ENCODE data around the gene AATF.

AATF gene

DNA sequence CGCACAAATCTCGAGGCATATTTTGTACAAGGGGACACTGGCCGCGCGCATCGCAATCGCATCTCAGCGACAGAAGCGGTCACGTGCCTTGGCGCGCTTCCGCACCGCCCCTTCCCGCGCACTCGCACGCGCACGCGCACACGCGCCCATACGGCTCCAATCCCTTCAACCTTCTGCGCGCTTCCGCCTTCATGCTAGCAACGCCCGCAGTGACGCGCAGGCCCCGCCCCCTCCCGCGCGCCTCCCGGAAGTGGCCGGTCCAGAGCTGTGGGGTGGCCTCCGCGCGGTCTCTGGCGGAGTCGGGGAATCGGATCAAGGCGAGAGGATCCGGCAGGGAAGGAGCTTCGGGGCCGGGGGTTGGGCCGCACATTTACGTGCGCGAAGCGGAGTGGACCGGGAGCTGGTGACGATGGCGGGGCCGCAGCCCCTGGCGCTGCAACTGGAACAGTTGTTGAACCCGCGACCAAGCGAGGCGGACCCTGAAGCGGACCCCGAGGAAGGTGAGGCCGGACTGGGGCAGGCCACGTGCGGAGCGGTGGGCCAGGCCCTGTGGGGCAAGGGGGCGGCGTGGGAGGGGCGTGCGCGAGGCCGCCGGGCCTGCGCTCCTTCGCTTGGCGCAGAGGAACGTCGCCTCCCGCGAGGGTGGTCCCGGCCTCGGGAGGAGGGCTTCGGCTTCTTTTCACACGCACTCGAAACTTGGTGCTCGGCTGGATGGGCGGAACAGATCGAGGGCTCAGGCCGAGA, at the start of gene AATF:
Gene AATF, plus strand, starts transcription at position 238 of the 744 bp plus-strand sequence. Its CDS starts 172 bp downstream, at position 410.
- peak; percentile 68 for DNase-seq (ENCODE audit: low read depth)

GRCh38 chr17:36899250-36900159, 49.2 kb upstream of the AATF start:
- DNase-seq (ENCODE audit: low read depth), result no peak

DNA sequence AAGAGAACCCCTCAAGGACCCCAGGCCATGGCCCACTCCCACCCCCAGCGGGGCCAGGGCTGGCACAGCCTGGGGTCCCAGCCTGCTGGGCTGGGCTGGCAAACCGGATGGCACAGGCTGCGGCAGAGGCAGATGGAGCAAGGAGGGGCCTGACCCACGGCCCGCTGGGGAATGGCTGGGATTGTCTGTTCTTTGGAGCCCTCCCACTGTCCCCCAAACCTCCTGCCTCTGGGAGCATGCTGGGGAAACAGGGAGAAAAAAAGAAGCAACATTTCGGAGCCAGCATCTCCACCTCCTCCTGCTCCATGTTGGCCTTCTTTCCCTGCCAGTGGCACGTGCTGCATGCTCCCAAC, 48.6 kb upstream of the AATF start:
- no peak for DNase-seq (ENCODE audit: low read depth)

- DNase-seq (ENCODE audit: low read depth), result peak; percentile 58
Measured at GRCh38 chr17:36901506-36901905, 47.2 kb upstream of the AATF start.

GRCh38 chr17:36907407-36907806, 41.3 kb upstream of the AATF start:
- no peak for DNase-seq (ENCODE audit: low read depth)

DNA sequence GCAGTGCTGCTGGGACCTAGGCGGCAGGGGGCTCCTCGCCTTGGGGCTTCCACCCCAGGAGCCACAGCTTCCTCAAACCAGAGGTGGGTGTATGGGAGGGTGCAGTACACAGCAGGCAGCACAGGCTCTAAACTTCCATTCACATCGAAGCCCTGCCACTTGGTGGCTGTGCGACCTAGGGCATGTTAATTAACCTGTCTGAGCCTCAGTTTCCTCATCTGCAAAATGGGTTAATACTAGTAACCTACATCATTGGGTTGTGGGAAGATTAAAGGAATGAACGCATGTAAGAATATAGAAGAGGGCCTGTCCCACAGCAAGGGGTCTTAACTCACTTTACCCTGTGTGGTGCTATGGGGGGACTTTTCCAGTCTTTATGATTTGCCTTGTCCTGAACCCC, 38.2 kb upstream of the AATF start:
- DNase-seq (ENCODE audit: low read depth), result no peak

- no peak for DNase-seq (ENCODE audit: low read depth)
Measured at GRCh38 chr17:36911001-36911400, 37.8 kb upstream of the AATF start.

DNA sequence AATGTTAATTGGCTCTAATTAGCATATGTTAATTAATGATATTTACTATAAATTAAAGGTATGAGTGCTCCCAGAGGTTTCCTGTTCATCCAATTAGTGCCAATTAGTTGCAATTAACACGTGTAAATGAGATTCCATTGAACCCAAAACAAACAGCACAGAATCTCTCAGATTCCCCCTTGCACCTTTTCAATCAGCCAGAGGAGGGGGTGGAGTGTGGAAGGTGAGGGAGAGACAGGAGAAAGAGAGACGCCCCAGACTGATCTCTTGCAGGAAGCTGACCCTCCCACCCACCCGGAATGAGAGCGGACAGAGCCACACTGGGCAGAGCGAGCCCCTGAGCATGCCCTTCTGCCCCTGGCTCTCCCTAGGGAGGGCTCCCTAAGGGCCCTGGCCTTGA, 35.6 kb upstream of the AATF start:
- DNase-seq (ENCODE audit: low read depth), result no peak

DNA sequence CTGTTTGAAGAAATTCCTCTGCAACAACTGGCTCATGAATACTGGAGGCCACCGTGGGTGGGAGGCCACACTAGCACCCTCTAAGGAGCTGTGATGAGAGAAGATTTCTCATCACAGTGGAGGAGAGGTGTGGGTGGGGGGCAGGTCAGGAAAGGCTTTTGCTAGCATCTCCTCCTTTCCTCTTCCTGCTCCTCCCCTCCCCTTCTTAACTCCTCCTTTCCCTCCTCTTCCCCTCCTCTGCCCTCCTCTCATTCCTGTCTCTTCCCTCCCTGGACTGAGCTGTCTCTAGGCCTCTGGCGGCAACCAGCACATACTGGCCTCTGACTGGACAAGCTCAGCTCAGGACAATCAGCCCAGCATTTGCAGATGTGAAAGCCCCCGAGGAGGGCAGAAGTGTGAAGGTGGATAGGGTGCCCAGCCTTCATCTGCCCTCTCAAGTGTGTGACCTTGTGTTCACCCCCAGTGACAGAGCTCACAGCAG, 30.5 kb upstream of the AATF start:
- DNase-seq (ENCODE audit: low read depth), result no peak

DNA sequence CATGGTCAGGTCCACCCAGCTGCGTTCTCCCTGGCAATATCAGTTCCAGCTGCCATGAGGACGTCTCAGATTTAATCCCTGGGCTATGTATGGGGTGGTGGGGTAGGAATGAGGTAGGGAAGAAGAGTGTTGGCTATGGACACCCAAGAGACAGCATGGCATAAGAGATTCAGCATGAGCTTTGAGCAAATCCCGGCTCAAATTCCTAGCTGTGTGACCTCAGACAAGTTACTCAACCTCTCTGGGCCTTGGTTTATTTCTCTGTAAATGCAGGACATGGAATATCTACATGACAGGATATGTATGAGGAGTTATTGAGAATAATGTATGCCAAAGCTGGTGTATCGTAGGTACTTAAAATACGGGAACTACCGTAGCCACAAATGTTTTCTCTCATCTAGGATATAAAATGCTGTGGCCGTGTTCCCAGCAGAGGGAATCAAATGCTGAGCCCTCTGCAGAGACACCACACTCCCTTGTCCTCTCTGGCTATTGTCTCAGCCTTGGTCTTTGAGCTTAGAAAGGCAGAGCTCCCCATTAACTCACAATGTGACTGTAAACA, 29.3 kb upstream of the AATF start:
- DNase-seq (ENCODE audit: low read depth), result no peak

DNA sequence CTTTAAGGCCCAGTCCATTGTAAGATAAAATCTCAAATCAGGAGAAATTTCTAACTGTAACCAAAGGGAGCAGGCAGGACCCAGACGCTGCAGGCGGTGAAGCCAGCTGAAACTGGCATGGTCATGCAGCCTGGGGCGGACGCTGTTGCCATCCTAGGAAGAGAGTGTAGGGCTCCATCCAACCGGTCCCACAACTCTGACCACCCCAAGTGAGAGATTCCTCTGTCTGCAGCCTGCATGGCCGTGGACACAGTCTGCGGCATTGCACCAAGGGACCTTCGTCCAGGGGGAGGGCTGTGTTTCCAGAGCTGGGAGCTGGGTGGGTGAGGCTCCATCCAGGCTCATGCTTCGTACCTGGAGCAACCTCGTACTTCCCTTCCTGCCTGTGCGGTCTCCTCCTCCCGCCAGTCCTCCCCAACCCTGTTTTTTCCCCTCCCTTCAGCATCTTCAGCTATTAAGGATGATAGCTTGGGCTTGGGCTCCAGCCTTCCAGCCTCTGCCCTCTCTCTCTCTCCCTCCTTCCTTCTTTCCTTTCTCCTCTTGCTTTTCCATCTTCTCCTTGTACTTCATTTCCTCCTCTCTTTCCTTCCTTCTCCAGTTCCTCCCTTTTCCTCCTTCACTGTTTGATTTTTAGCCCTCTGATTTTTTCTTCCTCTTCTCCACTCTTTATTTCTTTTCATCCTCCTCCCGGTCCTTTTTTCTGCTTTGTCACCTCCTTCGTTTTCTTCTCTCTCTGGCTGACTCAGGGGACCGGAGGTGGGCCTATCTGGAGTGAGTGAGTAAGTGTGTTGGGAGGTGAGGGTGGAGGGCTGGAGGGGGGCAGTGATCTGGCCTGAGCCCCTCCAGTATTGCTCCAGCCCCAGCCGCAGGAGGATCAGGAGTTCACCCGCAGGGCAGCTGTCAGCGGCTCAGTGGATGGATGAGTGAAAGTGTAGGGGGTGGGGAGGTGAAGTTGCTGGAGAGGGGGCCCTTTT, 28.4 kb upstream of the AATF start:
- no peak for DNase-seq (ENCODE audit: low read depth)

- DNase-seq (ENCODE audit: low read depth), result no peak
Measured at GRCh38 chr17:36921095-36921851, 27.5 kb upstream of the AATF start.

GRCh38 chr17:36922175-36922574, 26.6 kb upstream of the AATF start:
- no peak for DNase-seq (ENCODE audit: low read depth)

DNA sequence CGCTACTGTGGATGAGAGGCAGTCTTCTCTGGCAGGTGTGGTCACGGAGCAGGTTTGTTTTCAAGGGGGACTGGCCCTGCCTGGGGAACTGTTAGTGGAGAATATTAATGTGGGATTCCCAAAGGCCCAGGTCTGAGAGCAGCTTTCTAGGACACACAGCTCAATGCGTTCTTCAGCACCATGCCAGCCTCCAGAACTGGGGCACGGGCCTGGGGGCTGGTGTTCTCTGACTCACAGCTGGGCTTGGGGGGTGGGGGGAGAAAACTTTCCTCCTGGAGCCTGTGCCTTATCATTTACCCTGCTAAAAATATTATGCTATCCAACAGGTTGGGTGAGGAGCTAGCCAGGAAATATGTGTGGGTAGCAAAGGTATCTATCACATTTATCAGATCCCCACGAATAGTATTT, 24.9 kb upstream of the AATF start:
- no peak for DNase-seq (ENCODE audit: low read depth)

DNA sequence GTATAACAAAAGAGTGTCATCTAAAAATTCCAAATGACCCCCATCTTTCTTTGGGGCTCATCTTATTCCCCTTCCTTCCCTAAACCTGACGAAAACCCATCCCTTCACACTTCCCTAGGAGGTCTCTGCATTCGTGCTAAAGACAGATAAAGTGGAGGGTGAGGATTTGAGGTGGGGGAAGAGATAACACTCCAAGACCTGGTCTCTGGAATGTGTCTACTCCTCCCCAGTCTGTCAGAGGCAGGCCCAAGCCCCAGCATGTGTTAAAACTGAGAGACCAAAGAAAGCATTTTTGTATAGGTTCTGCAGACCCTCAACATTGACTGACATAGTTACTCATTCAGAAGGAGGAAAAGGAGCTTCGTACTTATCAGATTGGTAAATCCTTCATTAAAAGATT, 22.5 kb upstream of the AATF start:
- DNase-seq (ENCODE audit: low read depth), result no peak

DNA sequence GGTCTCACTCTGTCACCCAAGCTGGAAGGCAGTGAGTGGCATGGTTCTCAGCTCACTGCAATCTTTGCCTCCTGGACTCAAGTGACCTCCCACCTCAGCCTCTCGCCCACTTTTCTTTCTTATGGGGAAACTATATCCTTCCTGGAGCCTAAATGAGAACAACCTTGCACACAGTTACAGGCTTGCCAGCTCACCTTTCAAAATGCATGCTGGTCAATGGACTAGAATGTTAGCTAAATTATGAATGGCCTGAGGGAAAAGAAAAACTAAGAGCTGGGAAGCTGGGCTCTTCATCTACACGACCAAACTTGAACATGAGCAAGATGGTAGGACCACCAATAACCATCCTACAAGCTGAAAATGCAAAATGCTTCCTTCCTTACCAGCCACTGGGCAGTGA, 22.1 kb upstream of the AATF start:
- DNase-seq (ENCODE audit: low read depth), result no peak

GRCh38 chr17:36928471-36929345, 20.0 kb upstream of the AATF start:
- no peak for DNase-seq (ENCODE audit: low read depth)

DNA sequence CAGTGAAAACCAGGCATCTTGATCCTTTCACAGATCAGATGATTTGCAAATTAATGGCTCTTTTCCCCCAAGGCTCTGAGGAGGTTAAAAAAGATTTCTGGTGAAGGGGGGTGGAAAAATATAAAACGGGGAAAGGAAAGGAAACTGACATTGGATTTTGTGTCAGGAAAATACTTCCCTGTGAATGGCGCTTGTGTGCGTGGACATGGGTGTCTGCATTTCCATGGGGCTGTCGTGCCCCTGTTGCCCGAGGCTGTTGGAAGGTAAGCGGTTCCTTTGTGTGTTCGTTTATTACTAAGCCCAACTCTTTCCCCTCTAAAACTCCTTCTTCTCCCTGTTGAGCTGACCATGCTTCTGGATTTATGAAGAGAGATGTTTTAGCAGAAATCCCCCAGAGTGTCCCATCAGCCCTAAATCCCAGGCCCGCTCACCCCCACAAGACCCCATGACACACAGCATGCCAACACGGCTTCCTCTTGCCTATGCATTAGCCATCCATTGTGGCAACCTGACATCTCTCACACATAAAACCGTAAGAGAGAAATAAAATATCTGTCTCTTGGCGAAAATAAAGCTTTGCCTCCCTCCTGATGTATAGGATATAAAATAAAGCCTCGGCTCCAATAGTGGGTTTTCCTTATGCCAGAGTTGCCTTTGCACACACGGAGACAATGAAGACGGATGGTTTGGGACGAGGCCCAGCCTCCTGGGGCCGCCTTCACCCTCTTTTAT, 18.7 kb upstream of the AATF start:
- DNase-seq (ENCODE audit: low read depth), result no peak

DNA sequence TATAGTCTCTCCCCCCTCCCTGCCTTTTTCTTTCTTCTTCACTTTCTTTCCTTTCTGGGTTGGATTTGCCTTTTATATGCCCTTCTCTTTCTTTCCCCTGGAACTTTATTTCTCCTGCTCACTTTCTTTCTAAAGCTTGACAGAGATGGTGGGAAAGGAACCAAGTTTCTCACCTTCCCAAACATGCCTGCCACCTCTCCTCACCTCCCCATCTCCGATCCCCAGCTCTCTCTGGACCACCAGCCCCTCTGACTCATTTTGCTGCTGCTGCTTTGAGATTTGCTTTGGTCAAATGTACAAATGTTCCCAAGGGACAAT, 18.2 kb upstream of the AATF start:
- no peak for DNase-seq (ENCODE audit: low read depth)
